ENCODE data around the gene CHMP2A. TPM values are rescaled to one million over a fixed set of nuclear protein-coding genes. Genes with fewer than 3 reads are reported as not detected.

CHMP2A gene
- polyA plus RNA-seq, 1 donor from 2014 or later = 160 TPM

GRCh38 chr19:58561373-58562121, 6.6 kb upstream of the CHMP2A start:
- peak overlapping the region in 1 of 3 donors; percentile 99 for H3K27ac Mint-ChIP-seq
- H3K9me3 Mint-ChIP-seq = no peaks in the 10 kb centered on the region
- H3K4me1 Mint-ChIP-seq = peaks cover 14 to 34% (median 32%) of the 10 kb centered on the region in 3 donors
- H3K4me3 Mint-ChIP-seq = peak overlapping the region; percentile 72 to 99 (median 91)
- peaks cover 2% of the 10 kb centered on the region for H3K27me3 Mint-ChIP-seq
- peaks cover 3% of the 10 kb centered on the region for H3K36me3 Mint-ChIP-seq

- Mint-ChIP-seq H3K27me3 (peaks cover 2% of the 10 kb centered on the region), H3K36me3 (peaks cover 7% of the 10 kb centered on the region), H3K4me3 (peak overlapping the region in 3 of 4 donors; percentile 3 to 99 (median 41))
These were observed 6.0 kb upstream of the CHMP2A start for GRCh38 chr19:58560921-58561320.

DNA sequence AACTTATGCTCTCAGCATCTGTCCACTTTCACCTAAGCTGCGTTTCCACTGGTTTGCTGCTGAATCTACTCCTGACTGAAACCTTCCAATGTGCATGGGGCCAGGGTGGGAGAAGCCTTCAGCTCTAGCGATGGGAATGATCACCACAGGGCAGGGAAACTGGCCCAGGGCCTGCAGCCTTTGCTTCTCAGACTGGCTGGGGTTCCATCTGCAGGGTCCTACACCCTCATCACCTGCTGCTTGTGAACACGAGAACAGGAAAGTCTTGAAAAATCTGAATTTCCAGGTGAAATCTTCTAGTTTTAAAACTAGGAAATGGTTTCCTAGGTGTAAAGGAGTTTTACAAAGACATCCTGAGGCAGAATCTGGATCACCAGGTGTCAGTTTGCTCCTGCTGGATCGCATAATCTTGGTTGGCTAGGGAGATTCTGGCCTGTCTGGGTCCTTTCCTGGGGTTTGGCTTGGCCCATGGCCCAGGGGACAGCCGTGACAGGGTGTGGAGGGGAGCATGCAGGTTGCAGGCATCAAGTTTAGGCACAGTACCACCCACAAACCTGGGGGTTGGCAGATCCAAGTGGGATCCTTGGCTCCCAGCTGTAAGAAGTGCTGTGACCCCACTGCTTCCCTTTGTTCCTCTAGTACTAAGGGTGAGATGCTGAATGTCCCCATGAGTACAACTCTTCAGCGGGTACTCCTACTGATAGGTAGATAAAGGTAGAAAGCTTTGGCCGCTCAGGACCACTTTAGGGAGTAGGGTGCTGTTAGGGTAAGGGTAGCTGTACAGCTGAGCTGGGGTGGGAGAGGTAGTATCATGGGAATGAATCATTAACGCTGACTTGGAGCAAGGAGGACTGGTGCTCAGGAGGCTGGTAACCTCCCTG, 5.3 kb upstream of the CHMP2A start:
- Mint-ChIP-seq H3K4me3 (peak overlapping the region; percentile 96 to 99 (median 98)), H3K27ac (peak overlapping the region in 2 of 3 donors; percentile 98 to 99), H3K36me3 (peaks cover 7% of the 10 kb centered on the region), H3K4me1 (peaks cover 16 to 40% (median 39%) of the 10 kb centered on the region in 3 donors), H3K27me3 (peaks cover 2% of the 10 kb centered on the region), H3K9me3 (no peaks in the 10 kb centered on the region)

More at GRCh38 chr19:58560921-58561320, 6.0 kb upstream of the CHMP2A start:
- no peaks in the 10 kb centered on the region for H3K9me3 Mint-ChIP-seq
- peak overlapping the region in 1 of 3 donors; percentile 99 for H3K27ac Mint-ChIP-seq
- peaks cover 14 to 37% (median 37%) of the 10 kb centered on the region in 3 donors for H3K4me1 Mint-ChIP-seq

GRCh38 chr19:58559275-58560006, 4.5 kb upstream of the CHMP2A start:
- Mint-ChIP-seq H3K4me1 (peaks cover 24 to 43% (median 42%) of the 10 kb centered on the region in 3 donors), H3K9me3 (no peaks in the 10 kb centered on the region), H3K27me3 (peaks cover 2% of the 10 kb centered on the region), H3K36me3 (peaks cover 6% of the 10 kb centered on the region), H3K27ac (peak overlapping the region; percentile 98 to 100 (median 99)), H3K4me3 (peak overlapping the region; percentile 96 to 99 (median 98))

DNA sequence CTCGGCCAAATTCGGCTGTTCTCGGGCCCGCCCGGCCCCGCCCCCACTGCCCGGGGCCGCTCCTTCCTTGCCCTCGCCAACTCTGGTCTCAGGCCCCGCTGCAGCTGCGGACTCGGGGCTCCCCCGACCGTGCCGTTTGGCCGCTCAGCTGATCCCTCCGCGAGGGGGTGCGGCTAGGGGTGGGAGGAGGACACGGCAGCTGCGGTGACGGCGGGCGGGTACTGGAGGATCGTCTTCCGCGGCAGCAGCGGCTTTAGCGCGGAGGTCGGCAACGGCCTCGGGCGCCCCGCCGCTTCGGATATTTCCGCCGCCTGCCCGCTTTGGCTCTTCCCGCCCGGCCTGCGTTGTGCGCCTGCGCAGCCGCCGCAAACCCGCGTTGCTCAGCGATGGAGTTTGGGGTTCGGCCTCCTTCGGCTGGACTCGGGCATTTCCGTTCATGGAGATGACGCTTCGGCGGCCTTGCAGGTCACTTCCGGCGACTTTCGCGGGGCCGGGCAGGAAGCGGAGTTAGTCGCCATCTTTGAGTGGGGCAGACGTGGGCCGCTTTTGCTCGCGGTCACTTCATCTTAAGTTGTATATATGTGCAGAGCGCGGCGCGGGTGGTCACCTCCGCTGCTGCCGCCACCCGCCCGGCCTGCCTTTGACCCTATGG, 3.8 kb upstream of the CHMP2A start:
- Mint-ChIP-seq H3K27me3 (peaks cover 2% of the 10 kb centered on the region), H3K9me3 (no peaks in the 10 kb centered on the region), H3K27ac (peak overlapping the region; percentile 98 to 100 (median 99)), H3K4me3 (peak overlapping the region; percentile 96 to 99 (median 98)), H3K4me1 (peaks cover 29 to 46% (median 46%) of the 10 kb centered on the region in 3 donors), H3K36me3 (peaks cover 6% of the 10 kb centered on the region)

GRCh38 chr19:58558066-58558622, 3.2 kb upstream of the CHMP2A start, which contains the start of gene UBE2M:
Gene UBE2M (minus strand): TSS chr19:58558611. CDS start chr19:58558381, 230 bp downstream.
- peak within 1 kb of the TSS; percentile 98 to 100 (median 99) for H3K27ac Mint-ChIP-seq
- no peaks in the 10 kb centered on the region for H3K27me3 Mint-ChIP-seq
- peaks cover 27 to 44% (median 41%) of the 10 kb centered on the region in 3 donors for H3K4me1 Mint-ChIP-seq
- H3K9me3 Mint-ChIP-seq = no peaks in the 10 kb centered on the region
- peak within 1 kb of the TSS; percentile 96 to 99 (median 98) for H3K4me3 Mint-ChIP-seq
- H3K36me3 Mint-ChIP-seq = peaks cover 8% of the 10 kb centered on the region

GRCh38 chr19:58557221-58558065, 2.5 kb upstream of the CHMP2A start:
- H3K36me3 Mint-ChIP-seq = peaks cover 8% of the 10 kb centered on the region
- H3K4me1 Mint-ChIP-seq = peaks cover 32 to 47% (median 39%) of the 10 kb centered on the region in 3 donors
- H3K4me3 Mint-ChIP-seq = peak overlapping the region; percentile 96 to 99 (median 98)
- H3K27me3 Mint-ChIP-seq = no peaks in the 10 kb centered on the region
- H3K9me3 Mint-ChIP-seq = no peaks in the 10 kb centered on the region
- peak overlapping the region; percentile 84 to 100 (median 99) for H3K27ac Mint-ChIP-seq

DNA sequence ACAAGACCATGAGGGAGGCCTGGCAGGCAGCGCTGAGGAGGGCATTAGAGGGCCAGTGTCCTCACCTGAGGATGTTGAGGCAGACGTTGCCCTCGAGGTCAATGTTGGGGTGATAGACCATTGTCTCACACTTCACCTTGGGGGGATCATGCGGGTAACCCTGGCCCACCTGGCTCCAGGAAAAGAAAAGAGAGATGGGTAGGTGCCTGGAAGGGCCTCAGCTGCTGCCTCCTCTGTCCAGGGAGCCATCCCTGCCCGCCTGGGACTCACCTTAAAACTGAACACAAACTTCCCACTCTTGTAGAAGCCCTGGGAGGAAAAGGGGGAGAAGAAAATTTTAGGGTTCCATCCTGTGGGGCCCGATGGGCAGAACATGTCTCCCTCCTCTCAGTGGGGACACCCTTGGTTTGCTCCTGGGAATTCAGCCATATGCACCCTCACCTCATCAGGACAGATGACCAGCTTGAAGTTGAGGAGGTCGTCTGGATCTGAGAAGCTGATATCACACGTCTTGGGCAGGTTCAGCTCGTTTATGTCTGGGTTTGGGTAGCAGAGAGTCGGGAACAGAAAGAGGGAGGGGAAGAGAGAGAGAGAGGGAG, 1.8 kb upstream of the CHMP2A start:
- peaks cover 8% of the 10 kb centered on the region for H3K36me3 Mint-ChIP-seq
- H3K27ac Mint-ChIP-seq = peak overlapping the region in 2 of 3 donors; percentile 99 to 100
- no peaks in the 10 kb centered on the region for H3K27me3 Mint-ChIP-seq

GRCh38 chr19:58555920-58556621, 1.2 kb upstream of the CHMP2A start:
- H3K36me3 Mint-ChIP-seq = peaks cover 8% of the 10 kb centered on the region
- peak overlapping the region; percentile 41 to 99 (median 87) for H3K4me3 Mint-ChIP-seq
- no peaks in the 10 kb centered on the region for H3K27me3 Mint-ChIP-seq
- no peaks in the 10 kb centered on the region for H3K9me3 Mint-ChIP-seq
- H3K4me1 Mint-ChIP-seq = peaks cover 32 to 40% (median 35%) of the 10 kb centered on the region in 3 donors
- H3K27ac Mint-ChIP-seq = peak overlapping the region; percentile 99 to 100 (median 99)

More for the DNA sequence above, 1.8 kb upstream of the CHMP2A start:
- Mint-ChIP-seq H3K9me3 (no peaks in the 10 kb centered on the region), H3K4me1 (peaks cover 32 to 45% (median 39%) of the 10 kb centered on the region in 3 donors), H3K4me3 (peak overlapping the region; percentile 78 to 99 (median 96))

DNA sequence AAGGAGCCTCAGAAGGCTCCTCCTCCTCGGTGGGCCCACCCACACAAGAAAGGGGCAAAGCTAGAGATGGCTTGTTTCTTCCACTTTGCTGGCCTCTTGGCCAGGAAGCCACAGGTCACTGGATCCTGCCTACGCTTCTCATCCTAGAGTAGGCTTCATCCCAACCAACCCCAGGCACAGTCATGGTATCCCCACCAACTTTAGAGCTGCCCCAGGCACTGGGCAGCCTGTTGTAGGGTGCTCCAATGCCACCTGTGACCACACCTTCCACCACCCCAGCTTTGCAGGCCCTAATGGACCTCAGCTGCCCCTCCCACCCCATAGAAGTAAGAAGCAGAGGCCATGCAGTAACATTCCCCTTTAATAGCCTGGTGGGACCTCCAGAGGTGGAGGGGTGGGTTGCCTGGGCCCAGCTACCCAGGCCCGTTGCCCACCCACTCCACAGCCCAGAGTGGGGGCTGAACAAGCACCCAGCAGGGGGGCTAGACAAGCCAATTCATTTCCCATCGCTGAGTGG, 522 bp upstream of the CHMP2A start:
- no peaks in the 10 kb centered on the region for H3K9me3 Mint-ChIP-seq
- peaks cover 32 to 40% (median 35%) of the 10 kb centered on the region in 3 donors for H3K4me1 Mint-ChIP-seq
- peaks cover 8% of the 10 kb centered on the region for H3K36me3 Mint-ChIP-seq

DNA sequence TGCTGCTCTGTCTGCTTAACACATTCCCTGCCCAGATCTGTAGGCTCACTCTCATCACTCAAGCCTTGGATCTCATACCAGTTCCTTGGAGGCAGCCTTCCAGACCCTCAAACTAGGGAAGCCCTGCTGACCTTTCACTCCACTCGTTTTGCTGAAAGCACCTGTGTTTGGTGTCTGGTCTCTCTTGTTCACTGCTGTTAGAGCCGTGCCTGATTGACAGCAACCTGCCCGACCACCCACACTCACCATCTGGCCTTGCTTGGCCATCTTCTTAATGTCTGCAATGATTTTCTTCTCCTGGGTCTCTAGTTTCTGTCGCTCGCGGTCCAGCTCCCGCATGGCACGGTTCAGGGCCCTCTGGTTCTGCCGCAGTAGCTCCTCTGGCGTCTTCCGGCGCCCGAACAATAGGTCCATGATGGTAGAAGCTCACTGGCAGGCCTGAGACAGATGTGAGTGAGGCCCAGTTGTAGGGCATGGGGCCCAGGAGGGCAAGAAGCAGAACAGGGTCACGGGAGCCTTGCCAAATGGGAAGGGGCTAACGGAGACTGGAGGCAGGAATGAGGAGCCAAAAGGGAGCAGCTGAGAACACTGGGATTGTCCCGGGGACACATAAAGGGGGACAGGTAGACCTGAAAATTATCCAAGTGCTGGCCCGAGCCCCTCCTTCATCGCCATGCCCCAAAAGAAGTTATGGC, 959 bp downstream of the CHMP2A start:
- Mint-ChIP-seq H3K36me3 (peaks cover 7% of the 10 kb centered on the region), H3K9me3 (no peaks in the 10 kb centered on the region), H3K4me3 (peak overlapping the region; percentile 93 to 99 (median 95)), H3K27ac (peak overlapping the region; percentile 99 to 100 (median 99)), H3K4me1 (peaks cover 29 to 33% (median 30%) of the 10 kb centered on the region in 3 donors), H3K27me3 (no peaks in the 10 kb centered on the region)

More for the DNA sequence above, 522 bp upstream of the CHMP2A start:
- Mint-ChIP-seq H3K27ac (peak overlapping the region; percentile 99 to 100 (median 99)), H3K27me3 (no peaks in the 10 kb centered on the region), H3K4me3 (peak overlapping the region; percentile 93 to 99 (median 95))

Data from IgD-negative memory B cell (primary cell).